Body of pancreas (tissue), 4 donors: Measurements from ENCODE around the gene GABRR3.

Source experiments
- POLR2A ChIP-seq, 3 donors: fragments of 450-650 bp; IDR thresholded peaks; one replicate each; pipeline ENCODE4 v1.6.1; 2016; ENCODE audit warnings: antibody characterized with exemption in 3 of 3, mild to moderate bottlenecking in 2 of 3
- TF ChIP-seq, protein P1 (sequence below), 7 experiments: fragments of 450-650 bp in 4 of 7; fragments of 200-600 bp in 3 of 7; sonication (generic) in 3 of 7; IDR thresholded peaks; one replicate each; pipeline ENCODE4 v1.5.1; 2016 to 2019; ENCODE audit warnings: antibody characterized with exemption in 7 of 7

DNA sequence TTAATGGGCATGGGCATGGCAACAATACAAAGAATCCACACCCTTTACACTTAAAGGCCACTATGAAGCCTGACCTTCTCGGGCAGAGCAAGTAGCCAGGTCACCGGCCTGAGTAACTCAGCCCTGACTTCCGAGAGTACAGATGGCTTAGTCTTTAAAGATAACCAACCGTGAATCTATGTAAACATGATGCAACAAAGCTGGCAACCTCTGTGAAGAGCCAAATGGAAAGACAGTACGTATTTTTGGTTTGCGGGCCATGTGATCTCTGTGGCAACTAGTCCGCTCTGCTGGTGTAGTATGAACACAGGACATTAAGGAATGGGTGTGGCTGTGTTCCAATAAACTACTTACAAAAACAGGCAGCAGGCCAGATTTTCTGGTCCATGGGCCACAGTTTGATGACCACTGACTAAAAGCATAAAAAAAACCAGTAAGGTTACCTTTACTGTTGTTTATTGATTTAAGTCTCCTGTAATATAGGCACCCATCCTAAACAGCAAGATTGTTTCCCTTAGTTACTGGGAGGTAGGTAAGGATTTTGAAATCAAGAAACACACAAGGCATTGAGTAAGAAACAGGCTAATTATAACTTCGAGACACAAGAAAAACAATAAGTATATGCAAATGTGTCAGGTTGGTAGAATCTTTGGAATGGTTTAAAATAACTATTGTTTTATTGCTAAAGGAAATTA is 77.4 kb downstream of the GABRR3 start:
- TF ChIP-seq, protein P1, sequence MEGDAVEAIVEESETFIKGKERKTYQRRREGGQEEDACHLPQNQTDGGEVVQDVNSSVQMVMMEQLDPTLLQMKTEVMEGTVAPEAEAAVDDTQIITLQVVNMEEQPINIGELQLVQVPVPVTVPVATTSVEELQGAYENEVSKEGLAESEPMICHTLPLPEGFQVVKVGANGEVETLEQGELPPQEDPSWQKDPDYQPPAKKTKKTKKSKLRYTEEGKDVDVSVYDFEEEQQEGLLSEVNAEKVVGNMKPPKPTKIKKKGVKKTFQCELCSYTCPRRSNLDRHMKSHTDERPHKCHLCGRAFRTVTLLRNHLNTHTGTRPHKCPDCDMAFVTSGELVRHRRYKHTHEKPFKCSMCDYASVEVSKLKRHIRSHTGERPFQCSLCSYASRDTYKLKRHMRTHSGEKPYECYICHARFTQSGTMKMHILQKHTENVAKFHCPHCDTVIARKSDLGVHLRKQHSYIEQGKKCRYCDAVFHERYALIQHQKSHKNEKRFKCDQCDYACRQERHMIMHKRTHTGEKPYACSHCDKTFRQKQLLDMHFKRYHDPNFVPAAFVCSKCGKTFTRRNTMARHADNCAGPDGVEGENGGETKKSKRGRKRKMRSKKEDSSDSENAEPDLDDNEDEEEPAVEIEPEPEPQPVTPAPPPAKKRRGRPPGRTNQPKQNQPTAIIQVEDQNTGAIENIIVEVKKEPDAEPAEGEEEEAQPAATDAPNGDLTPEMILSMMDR (IDR thresholded peaks at IDR 0.05) = no peak
- no peak for TF ChIP-seq POLR2A (IDR thresholded peaks at IDR 0.05)
